Measurements from ENCODE around the gene SAYSD1. TPM values are rescaled to one million over a fixed set of nuclear protein-coding genes. Genes with fewer than 3 reads are reported as not detected.

The SAYSD1 gene
- total and polyA plus RNA-seq, 5 experiments from 2014 or later: 17.5 to 22.8 (median 20.2) TPM

GRCh38 chr6:39074486-39074885 is 40.5 kb downstream of the SAYSD1 start:
- Mint-ChIP-seq H3K36me3 (no peaks in the 10 kb centered on the region), H3K9me3 (no peaks in the 10 kb centered on the region), H3K4me1 (peaks cover 0 to 4% (median 0%) of the 10 kb centered on the region in 4 donors), H3K27ac (no peak overlapping the region), H3K27me3 (peaks cover 0 to 8% (median 1%) of the 10 kb centered on the region in 5 donors), H3K4me3 (no peak overlapping the region)
- no peak for DNase-seq
- ATAC-seq: no peak
- POLR2A ChIA-PET: no interaction called here

DNA sequence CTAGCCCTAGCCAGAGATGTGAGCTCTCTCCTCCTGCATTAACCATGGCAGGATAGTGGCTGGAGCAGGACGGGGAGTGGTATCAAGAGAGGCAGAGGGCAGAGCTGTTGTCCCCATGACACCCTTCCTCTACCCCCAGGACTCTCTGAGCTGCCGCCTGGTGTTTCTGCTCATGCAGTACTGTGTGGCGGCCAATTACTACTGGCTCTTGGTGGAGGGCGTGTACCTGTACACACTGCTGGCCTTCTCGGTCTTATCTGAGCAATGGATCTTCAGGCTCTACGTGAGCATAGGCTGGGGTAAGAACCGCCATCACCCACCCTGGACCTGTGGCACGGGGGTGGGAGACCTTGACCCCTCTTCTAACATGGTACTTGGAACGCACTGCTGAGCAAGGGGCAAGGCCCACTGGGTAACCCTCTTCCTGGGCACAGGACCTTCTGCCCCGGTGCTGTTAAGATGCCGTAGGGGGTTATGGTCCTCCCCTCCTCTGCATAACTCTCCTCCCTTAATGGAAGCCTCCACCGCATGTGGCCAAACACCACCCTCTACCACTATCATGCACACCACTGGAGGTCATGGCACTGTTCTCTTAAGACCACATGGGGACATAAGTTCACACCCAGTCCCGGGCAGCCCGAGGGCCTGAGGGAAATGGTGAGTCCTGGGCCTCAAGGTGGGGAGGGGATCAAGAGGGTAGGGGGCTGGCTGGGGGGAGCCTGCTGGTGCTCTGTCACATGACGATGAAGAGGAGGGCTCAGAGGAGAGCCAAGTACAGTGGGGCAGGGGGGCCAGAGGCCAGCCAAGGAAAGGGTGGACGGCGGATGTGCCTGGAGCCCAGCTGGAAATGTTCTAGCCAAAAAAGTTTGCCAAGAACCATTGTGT is 41.3 kb downstream of the SAYSD1 start:
- no peak overlapping the region for H3K4me3 Mint-ChIP-seq
- no peak overlapping the region for H3K27ac Mint-ChIP-seq
- H3K9me3 Mint-ChIP-seq: no peaks in the 10 kb centered on the region
- ATAC-seq: no peak
- POLR2A ChIA-PET: no interaction called here
- peaks cover 0 to 4% (median 0%) of the 10 kb centered on the region in 4 donors for H3K4me1 Mint-ChIP-seq
- H3K27me3 Mint-ChIP-seq: peaks cover 0 to 8% (median 1%) of the 10 kb centered on the region in 5 donors
- no peaks in the 10 kb centered on the region for H3K36me3 Mint-ChIP-seq
- no peak for DNase-seq

DNA sequence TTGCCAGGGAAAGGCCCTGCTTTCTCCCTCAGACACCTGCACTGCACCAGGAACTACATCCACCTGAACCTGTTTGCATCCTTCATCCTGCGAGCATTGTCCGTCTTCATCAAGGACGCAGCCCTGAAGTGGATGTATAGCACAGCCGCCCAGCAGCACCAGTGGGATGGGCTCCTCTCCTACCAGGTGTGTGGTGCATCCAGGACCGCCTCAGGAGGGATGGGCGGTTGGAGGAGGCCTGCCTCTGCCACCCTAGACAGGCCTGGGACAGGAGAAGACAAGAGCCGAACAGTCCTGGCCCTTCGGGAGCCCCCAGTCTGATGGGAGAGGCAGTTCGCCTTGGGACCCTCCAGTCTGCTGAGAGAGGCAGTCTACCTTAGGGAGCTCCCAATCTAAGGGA is 42.2 kb downstream of the SAYSD1 start:
- peaks cover 0 to 4% (median 0%) of the 10 kb centered on the region in 4 donors for H3K4me1 Mint-ChIP-seq
- ATAC-seq (no peak), DNase-seq (no peak)
- no peak overlapping the region for H3K27ac Mint-ChIP-seq
- POLR2A ChIA-PET: no interaction called here
- H3K27me3 Mint-ChIP-seq: peaks cover 0 to 8% (median 1%) of the 10 kb centered on the region in 5 donors
- H3K9me3 Mint-ChIP-seq: no peaks in the 10 kb centered on the region
- H3K4me3 Mint-ChIP-seq: no peak overlapping the region
- H3K36me3 Mint-ChIP-seq: no peaks in the 10 kb centered on the region

- DNase-seq: no peak
Observed at GRCh38 chr6:39068391-39068790, 46.6 kb downstream of the SAYSD1 start.

DNA sequence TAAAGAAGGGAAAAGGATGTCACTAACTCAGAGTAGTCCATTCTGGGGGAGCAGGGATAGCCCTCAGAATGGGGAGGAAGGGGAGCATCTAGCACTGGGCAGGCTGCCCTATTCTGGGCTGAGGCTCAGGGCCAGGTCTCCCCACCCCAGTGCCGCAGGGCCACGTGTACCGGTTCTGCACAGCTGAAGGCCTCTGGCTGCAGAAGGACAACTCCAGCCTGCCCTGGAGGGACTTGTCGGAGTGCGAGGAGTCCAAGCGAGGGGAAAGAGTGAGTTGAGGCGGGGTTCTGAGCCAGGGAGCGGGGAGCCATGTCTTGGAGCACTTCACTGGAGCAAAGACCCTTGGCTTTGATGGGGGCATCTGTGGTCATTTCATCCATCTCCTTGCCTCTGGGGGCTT is 49.4 kb downstream of the SAYSD1 start:
- POLR2A ChIA-PET: no interaction called here
- peaks cover 0 to 2% (median 0%) of the 10 kb centered on the region in 4 donors for H3K4me1 Mint-ChIP-seq
- H3K27ac Mint-ChIP-seq: no peak overlapping the region
- no peaks in the 10 kb centered on the region for H3K36me3 Mint-ChIP-seq
- ATAC-seq (no peak), DNase-seq (no peak)
- no peaks in the 10 kb centered on the region for H3K9me3 Mint-ChIP-seq
- H3K4me3 Mint-ChIP-seq: no peak overlapping the region
- H3K27me3 Mint-ChIP-seq: peaks cover 1 to 16% (median 10%) of the 10 kb centered on the region in 5 donors

More at GRCh38 chr6:39068391-39068790, 46.6 kb downstream of the SAYSD1 start:
- Mint-ChIP-seq H3K27me3 (peaks cover 3 to 10% (median 7%) of the 10 kb centered on the region in 5 donors), H3K4me3 (no peak overlapping the region), H3K36me3 (no peaks in the 10 kb centered on the region), H3K27ac (peak overlapping the region in 1 of 10 donors; percentile 63), H3K9me3 (no peaks in the 10 kb centered on the region), H3K4me1 (peaks cover 0 to 2% (median 0%) of the 10 kb centered on the region in 4 donors)
- POLR2A ChIA-PET: no interaction called here
- ATAC-seq: no peak

- H3K27ac Mint-ChIP-seq: no peak overlapping the region
Observed at GRCh38 chr6:39063526-39063925, 51.5 kb downstream of the SAYSD1 start.

GRCh38 chr6:39062014-39062740 is 52.8 kb downstream of the SAYSD1 start:
- Mint-ChIP-seq H3K4me1 (peaks cover 0 to 2% (median 0%) of the 10 kb centered on the region in 4 donors), H3K36me3 (no peaks in the 10 kb centered on the region), H3K27me3 (peaks cover 4 to 35% (median 11%) of the 10 kb centered on the region in 5 donors), H3K27ac (no peak overlapping the region), H3K9me3 (no peaks in the 10 kb centered on the region), H3K4me3 (no peak overlapping the region)
- ATAC-seq (no peak), DNase-seq (no peak)
- POLR2A ChIA-PET: no interaction called here

More at GRCh38 chr6:39063526-39063925, 51.5 kb downstream of the SAYSD1 start:
- ATAC-seq (no peak), DNase-seq (no peak)
- H3K27me3 Mint-ChIP-seq: peaks cover 5 to 35% (median 7%) of the 10 kb centered on the region in 5 donors
- H3K4me1 Mint-ChIP-seq: peaks cover 0 to 2% (median 0%) of the 10 kb centered on the region in 4 donors
- POLR2A ChIA-PET: no interaction called here
- no peak overlapping the region for H3K4me3 Mint-ChIP-seq
- no peaks in the 10 kb centered on the region for H3K36me3 Mint-ChIP-seq
- no peaks in the 10 kb centered on the region for H3K9me3 Mint-ChIP-seq

- ATAC-seq (no peak), DNase-seq (no peak)
- no peak overlapping the region for H3K4me3 Mint-ChIP-seq
- no peaks in the 10 kb centered on the region for H3K36me3 Mint-ChIP-seq
- H3K27ac Mint-ChIP-seq: no peak overlapping the region
- H3K4me1 Mint-ChIP-seq: peaks cover 0 to 2% (median 0%) of the 10 kb centered on the region in 4 donors
- H3K9me3 Mint-ChIP-seq: no peaks in the 10 kb centered on the region
- peaks cover 4 to 35% (median 11%) of the 10 kb centered on the region in 5 donors for H3K27me3 Mint-ChIP-seq
- POLR2A ChIA-PET: no interaction called here
Observed at GRCh38 chr6:39061588-39061987, 53.4 kb downstream of the SAYSD1 start.

DNA sequence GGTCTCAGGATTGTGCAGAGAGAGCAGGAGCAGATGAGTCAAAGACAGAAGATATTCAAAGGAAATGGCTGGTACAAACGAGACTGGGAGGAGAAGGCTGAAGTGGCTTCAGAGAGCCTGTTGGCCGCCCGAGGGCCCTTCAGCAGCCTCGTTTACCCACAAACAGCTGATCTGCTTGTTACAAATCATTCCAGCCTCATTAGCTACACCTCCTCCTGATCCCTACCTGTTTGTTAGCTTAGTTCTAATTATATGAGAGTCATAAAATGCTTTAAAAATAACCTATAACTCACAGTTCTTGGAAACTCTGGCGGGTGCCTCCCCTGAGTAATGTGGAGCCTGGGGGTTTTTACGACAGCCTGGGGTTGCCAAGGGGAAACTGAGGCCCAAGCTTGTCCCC is 53.8 kb downstream of the SAYSD1 start:
- Mint-ChIP-seq H3K27me3 (peaks cover 4 to 35% (median 11%) of the 10 kb centered on the region in 5 donors), H3K9me3 (no peaks in the 10 kb centered on the region), H3K4me1 (peaks cover 0 to 2% (median 0%) of the 10 kb centered on the region in 4 donors), H3K27ac (peak overlapping the region in 1 of 10 donors; percentile 65), H3K36me3 (no peaks in the 10 kb centered on the region), H3K4me3 (no peak overlapping the region)
- ATAC-seq (no peak), DNase-seq (no peak)
- POLR2A ChIA-PET: no interaction called here

DNA sequence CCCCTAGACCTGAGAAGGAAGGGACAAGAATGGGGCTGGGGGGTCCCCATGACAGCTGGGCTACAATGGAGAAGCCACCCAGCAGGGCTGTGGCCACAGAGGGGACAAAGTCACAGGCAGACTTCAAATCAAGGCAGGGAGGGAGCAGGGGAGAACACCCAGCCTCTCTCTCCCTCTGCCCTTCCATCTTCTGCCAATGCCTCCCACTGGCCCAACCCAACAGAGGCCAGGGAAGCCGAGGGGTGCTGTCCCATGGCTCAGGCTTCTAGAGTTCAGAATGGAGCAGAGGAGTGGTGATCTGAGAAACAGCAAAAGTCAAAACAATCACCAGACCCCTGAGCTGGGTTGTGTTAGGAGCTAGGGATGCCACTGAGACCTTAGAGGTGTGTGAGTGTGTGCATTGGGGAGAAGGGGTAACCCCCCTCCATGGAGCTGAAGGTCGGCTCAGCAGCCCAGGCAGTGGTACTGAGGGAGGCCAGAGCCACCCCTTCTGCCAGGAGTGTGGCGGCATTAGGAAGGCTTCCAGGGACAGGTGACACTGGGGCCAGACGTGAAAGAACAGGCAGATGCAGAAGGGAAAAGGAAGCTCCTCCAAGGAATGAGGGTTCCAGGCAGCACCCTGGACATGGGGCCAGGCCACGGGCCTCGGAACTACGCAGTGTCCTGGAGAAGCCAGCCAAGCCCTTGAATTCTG is 54.4 kb downstream of the SAYSD1 start:
- Mint-ChIP-seq H3K4me3 (no peak overlapping the region), H3K4me1 (peaks cover 0 to 2% (median 0%) of the 10 kb centered on the region in 4 donors), H3K27me3 (peaks cover 4 to 35% (median 12%) of the 10 kb centered on the region in 5 donors), H3K36me3 (no peaks in the 10 kb centered on the region), H3K27ac (peak overlapping the region in 1 of 10 donors; percentile 65), H3K9me3 (no peaks in the 10 kb centered on the region)
- DNase-seq (no peak), ATAC-seq (no peak)
- POLR2A ChIA-PET: no interaction called here

DNA sequence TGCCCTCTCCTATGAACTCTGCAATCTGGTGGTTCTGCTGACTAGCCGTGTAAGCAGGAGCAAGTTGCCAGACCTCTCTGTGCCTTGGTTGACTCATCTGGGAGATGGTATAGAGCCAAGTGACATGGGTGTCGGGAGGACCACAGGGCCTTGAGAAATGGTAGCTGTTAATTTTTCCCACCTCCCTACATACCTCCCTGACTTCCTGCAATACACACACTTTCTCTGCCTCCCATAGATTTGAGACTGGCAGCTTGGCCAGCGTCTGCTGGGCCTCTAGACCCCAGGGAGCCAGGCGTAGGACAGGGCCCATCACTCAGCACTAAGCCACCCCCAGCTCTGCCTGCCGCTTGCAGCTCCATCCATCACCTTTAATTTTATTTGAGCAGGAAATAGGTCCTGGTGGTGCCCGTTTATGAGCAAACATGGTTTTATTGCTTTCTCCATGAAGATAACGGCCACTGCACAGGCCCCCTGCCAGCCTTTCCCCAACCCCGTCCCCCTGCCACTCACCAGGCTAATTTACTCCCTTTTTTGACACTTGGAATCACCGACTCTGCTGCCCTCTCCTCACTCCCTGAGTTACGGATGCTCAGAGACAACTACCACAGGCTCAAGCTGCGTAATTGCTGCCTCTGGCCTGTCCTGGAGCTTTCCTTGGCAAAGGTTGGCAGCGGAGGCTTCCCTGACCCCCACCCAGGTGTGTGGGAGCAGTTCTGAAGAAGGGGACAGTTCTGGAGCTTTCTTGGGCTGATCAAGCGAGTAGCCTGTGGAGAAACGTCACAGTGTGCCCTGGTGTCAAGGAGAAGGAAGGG is 55.3 kb downstream of the SAYSD1 start:
- DNase-seq (no peak), ATAC-seq (no peak)
- Mint-ChIP-seq H3K27ac (no peak overlapping the region), H3K4me1 (peaks cover 0 to 2% (median 0%) of the 10 kb centered on the region in 4 donors), H3K36me3 (no peaks in the 10 kb centered on the region), H3K4me3 (no peak overlapping the region), H3K27me3 (peaks cover 2 to 25% (median 11%) of the 10 kb centered on the region in 5 donors), H3K9me3 (no peaks in the 10 kb centered on the region)
- POLR2A ChIA-PET: no interaction called here

Measured in naive thymus-derived CD8-positive, alpha-beta T cell (primary cell).